GM12878 (cell line): ENCODE results near the gene AGBL4. TPM values are rescaled to one million over a fixed set of nuclear protein-coding genes. Genes with fewer than 3 reads are reported as not detected.

Experiments used
- ATAC-seq: fragments of 200-7000 bp; cut with Tn5 transposase; 3 replicates; pipeline ENCODE4 v1.9.1; 2020; ENCODE audit warnings: mild to moderate bottlenecking, moderate library complexity
- BruUV-seq: library from RNA; stranded (reverse); fragments of 400-500 nt; replicated peaks from 2 replicates; lab custom pipeline; 2021; lab: Mats Ljungman, UMichigan
- CTCF ChIA-PET: fragments of 300-600 bp; sonication (Branson Sonifier 250); formaldehyde crosslinking; extraction: SDS; loops from one replicate; lab custom pipeline; 2021; ENCODE audit warnings: inconsistent platforms; lab: Yijun Ruan, JAX
- POLR2A ChIA-PET: fragments of 350-600 bp; formaldehyde crosslinking; extraction: SDS; loops from one replicate; lab custom pipeline; 2021; ENCODE audit warnings: inconsistent platforms; lab: Charles Lee
- RAD21 ChIA-PET: fragments of 300-600 bp; sonication (Branson Sonifier 250); formaldehyde crosslinking; loops from one replicate; lab custom pipeline; 2023; ENCODE audit warnings: antibody characterized with exemption; ENCODE audit not compliant: unreplicated experiment; lab: Charles Lee
- SMC1A ChIA-PET: fragments of 300-600 bp; sonication (Branson Sonifier 250); formaldehyde crosslinking; loops from one replicate; lab custom pipeline; 2023; ENCODE audit not compliant: unreplicated experiment, uncharacterized antibody; lab: Charles Lee
- DNase-seq: peaks from one replicate; pipeline ENCODE4 v3.0.0-alpha.2; 2011; ENCODE audit warnings: low read depth, low spot score
- FAIRE-seq: peaks from 3 replicates; lab custom pipeline; 2011; peaks lifted over from hg19 to GRCh38; lab: Jason Lieb, UNC
- H2AFZ ChIP-seq: 2 replicates; pipeline ENCODE4 v1.6.0; 2011; ENCODE audit warnings: low read depth, low read length, control low read depth; ENCODE audit not compliant: control insufficient read depth
- H3K27ac ChIP-seq: 2 replicates; pipeline ENCODE4 v1.5.1; 2011; ENCODE audit warnings: control low read depth; ENCODE audit not compliant: control insufficient read depth, insufficient read depth
- H3K27me3 ChIP-seq, 2 experiments: replicated peaks in 1 of 2; 2 replicates each; pipeline versions ENCODE4 v1.6.0 to v1.6.1; 2011; ENCODE audit warnings: low read length in 1 of 2; ENCODE audit not compliant: control insufficient read depth in 2 of 2, insufficient read depth in 2 of 2
- H3K36me3 ChIP-seq, 2 experiments: 2 replicates each; pipeline ENCODE4 v1.5.1; 2011; ENCODE audit warnings: low read length in 1 of 2; ENCODE audit not compliant: control insufficient read depth in 2 of 2, insufficient read depth in 2 of 2
- H3K4me1 ChIP-seq: 2 replicates; pipeline ENCODE4 v1.6.1; 2011; ENCODE audit warnings: mild to moderate bottlenecking, low read length, moderate library complexity, mixed read lengths; ENCODE audit not compliant: control insufficient read depth, insufficient read depth
- H3K4me2 ChIP-seq: 2 replicates; pipeline ENCODE4 v1.6.0; 2011; ENCODE audit warnings: control low read depth; ENCODE audit not compliant: control insufficient read depth, insufficient read depth
- H3K4me3 ChIP-seq: fragments of 200-600 bp; sonication (generic); 2 replicates; pipeline ENCODE4 v1.5.1; 2016
- H3K79me2 ChIP-seq: 2 replicates; pipeline ENCODE4 v1.6.0; 2011; ENCODE audit warnings: low read length; ENCODE audit not compliant: control insufficient read depth, insufficient read depth
- H3K9ac ChIP-seq: 2 replicates; pipeline ENCODE4 v1.8.0; 2011; ENCODE audit warnings: low read length, control low read depth, mixed read lengths; ENCODE audit not compliant: control insufficient read depth, insufficient read depth
- H3K9me3 ChIP-seq: replicated peaks from 3 replicates; pipeline ENCODE4 v1.5.1; 2011; ENCODE audit warnings: mild to moderate bottlenecking, low read length; ENCODE audit not compliant: control insufficient read depth, insufficient read depth
- H4K20me1 ChIP-seq: 2 replicates; pipeline ENCODE4 v1.6.0; 2011; ENCODE audit not compliant: control insufficient read depth, insufficient read depth
- ATF7 ChIP-seq: fragments of 450-650 bp; IDR thresholded peaks from 2 replicates; pipeline ENCODE4 v1.6.1; 2016; ENCODE audit warnings: low read depth, mild to moderate bottlenecking
- BCL11A ChIP-seq: IDR thresholded peaks from 2 replicates; pipeline ENCODE4 v1.6.1; 2011; ENCODE audit warnings: low read depth, low read length
- BRCA1 ChIP-seq: IDR thresholded peaks from 2 replicates; pipeline ENCODE4 v1.6.1; 2011; ENCODE audit warnings: low read depth, low read length, improper control_type of control experiment
- CREB1 ChIP-seq: IDR thresholded peaks from 2 replicates; pipeline ENCODE4 v1.6.1; 2012; ENCODE audit warnings: low read depth, mild to moderate bottlenecking, inconsistent platforms
- EED ChIP-seq: sonication (generic); IDR thresholded peaks from 2 replicates; pipeline ENCODE4 v1.6.1; 2016; ENCODE audit warnings: antibody characterized with exemption, low read depth
- NBN ChIP-seq: fragments of 450-650 bp; IDR thresholded peaks from 2 replicates; pipeline ENCODE4 v1.6.1; 2016
- RAD21 ChIP-seq: IDR thresholded peaks from 2 replicates; pipeline ENCODE4 v1.6.1; 2011; ENCODE audit warnings: mild to moderate bottlenecking, low read depth, low read length, moderate library complexity; ENCODE audit not compliant: insufficient read depth
- RFX5 ChIP-seq: IDR thresholded peaks from 2 replicates; pipeline ENCODE4 v1.6.1; 2011; ENCODE audit warnings: low read depth, low read length, improper control_type of control experiment
- SPI1 ChIP-seq: IDR thresholded peaks from 2 replicates; pipeline ENCODE4 v1.6.1; 2011; ENCODE audit warnings: low read depth, mild to moderate bottlenecking, low read length, moderate library complexity, borderline replicate concordance; ENCODE audit not compliant: insufficient read depth
- SUPT20H ChIP-seq: IDR thresholded peaks from 2 replicates; pipeline ENCODE4 v1.6.1; 2011; ENCODE audit warnings: low read depth, mild to moderate bottlenecking, low read length, moderate library complexity, borderline replicate concordance; ENCODE audit not compliant: control insufficient read depth
- TCF12 ChIP-seq: IDR thresholded peaks from 2 replicates; pipeline ENCODE4 v1.6.1; 2011; ENCODE audit warnings: low read depth, mild to moderate bottlenecking, low read length
- ZNF24 ChIP-seq: fragments of 450-650 bp; IDR thresholded peaks from 2 replicates; pipeline ENCODE4 v1.6.1; 2017; ENCODE audit warnings: antibody characterized with exemption, mild to moderate bottlenecking
- ZZZ3 ChIP-seq: IDR thresholded peaks from 2 replicates; pipeline ENCODE4 v1.6.1; 2011; ENCODE audit warnings: low read depth; ENCODE audit not compliant: control insufficient read depth, insufficient read length
- WGBS: methylation state at CpG from one replicate; pipeline ENCODE4 v1.1.6; 2016; ENCODE audit warnings: low lambda C conversion rate; ENCODE audit not compliant: insufficient replicate concordance, insufficient coverage; ENCODE audit errors: missing lambda C conversion rate; 5-methylcytosine and 5-hydroxymethylcytosine counted together
- in situ Hi-C: fragments of 300-500 bp; cut with MboI; formaldehyde crosslinking; loops from 9 replicates; pipeline ENCODE4 v1.14.3; 2018; ENCODE audit warnings: mixed read lengths
- intact Hi-C: fragments of 100-400 bp; cut with micrococcal nuclease; formaldehyde crosslinking; loops from one replicate; pipeline ENCODE4 v1.14.2; 2022; ENCODE audit not compliant: unreplicated experiment
- polyA plus RNA-seq, 11 experiments: library from polyadenylated mRNA; depleted of rRNA in 4 of 11; unstranded in 6 of 11; stranded (reverse) in 5 of 11; fragments of >200 nt; fragmentation: Nextera tagmentation in 4 of 11; fragmentation: Illumina TruSeq in 1 of 11; extraction: Ambion mirVana in 4 of 11; extraction: Trizol in 1 of 11; gene quantifications; 1 replicate in 1 of 11; 2 replicates in 10 of 11; pipeline versions ENCODE4 v1.2.1 to v1.2.3, GENCODE V29; 2011 to 2016; ENCODE audit warnings: inconsistent platforms in 2 of 11, missing spikeins in 2 of 11, low read depth in 1 of 11
- total RNA-seq, 4 experiments: library from RNA; depleted of rRNA in 3 of 4; stranded (reverse); fragments of >200 nt in 3 of 4; fragmentation: Illumina TruSeq in 1 of 4; extraction: Trizol in 1 of 4; gene quantifications; 2 replicates each; pipeline versions ENCODE4 v1.2.1 to v1.2.3, GENCODE V29; 2013 to 2021
- TF ChIP-seq, protein P1 (sequence below): IDR thresholded peaks from 2 replicates; pipeline ENCODE4 v1.6.1; 2012; ENCODE audit warnings: low read depth, low read length, improper control_type of control experiment
- TF ChIP-seq, protein P2 (sequence below): IDR thresholded peaks from 2 replicates; pipeline ENCODE4 v1.6.1; 2011; ENCODE audit warnings: borderline replicate concordance, low read depth, mild to moderate bottlenecking, moderate library complexity, mixed read lengths, low read length; ENCODE audit not compliant: insufficient read depth; ENCODE audit errors: extremely low read length

The AGBL4 gene
- total and polyA plus RNA-seq, 10 of the 15 experiments (the other 5 are each of a cell fraction or from before 2014, with no cell fraction given): 0.31 TPM; not detected in 9

- Histone ChIP-seq H3K27ac (no peak overlapping the region), H3K36me3 (no peaks in the 10 kb centered on the region), H3K9me3 (no peaks in the 10 kb centered on the region), H4K20me1 (no peaks in the 10 kb centered on the region), H3K4me2 (no peak overlapping the region), H3K9ac (no peak overlapping the region), H3K4me1 (no peaks in the 10 kb centered on the region), H2AFZ (no peak overlapping the region), H3K79me2 (no peaks in the 10 kb centered on the region), H3K27me3 (no peaks in the 10 kb centered on the region; a peak in 2 of 4 replicates), H3K4me3 (no peak overlapping the region)
- WGBS: 9% methylated on average over 6 of the region's 6 CpGs
- TF ChIP-seq TCF12 (peak; percentile 30; the same call in 1 of the 2 replicates), BCL11A (peak; percentile 39; the same call in 1 of the 2 replicates), ZNF24 (no peak)
- TF ChIP-seq, protein P1, sequence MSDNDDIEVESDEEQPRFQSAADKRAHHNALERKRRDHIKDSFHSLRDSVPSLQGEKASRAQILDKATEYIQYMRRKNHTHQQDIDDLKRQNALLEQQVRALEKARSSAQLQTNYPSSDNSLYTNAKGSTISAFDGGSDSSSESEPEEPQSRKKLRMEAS: no peak
- CTCF ChIA-PET: interaction anchor here (2.2 kb wide), 1 partner anchor 25 kb away, joined by 9 read pairs; no protein-coding TSS in a partner anchor
- POLR2A ChIA-PET: no interaction called here
- RAD21 ChIA-PET: interaction anchor here (0.8 kb wide), 1 partner anchor 13 kb away, joined by 3 read pairs; no protein-coding TSS in a partner anchor
- no TSS peak for BruUV-seq
- in situ Hi-C loops (no loop called here), intact Hi-C loops (no loop called here)
- DNase-seq (no peak), FAIRE-seq (no peak), ATAC-seq (peak; percentile 72)
- SMC1A ChIA-PET: interaction anchor here (1.1 kb wide), 1 partner anchor 25 kb away, joined by 5 read pairs; no protein-coding TSS in a partner anchor
Observed at GRCh38 chr1:48652334-48652733, 1371.4 kb downstream of the AGBL4 start.

DNA sequence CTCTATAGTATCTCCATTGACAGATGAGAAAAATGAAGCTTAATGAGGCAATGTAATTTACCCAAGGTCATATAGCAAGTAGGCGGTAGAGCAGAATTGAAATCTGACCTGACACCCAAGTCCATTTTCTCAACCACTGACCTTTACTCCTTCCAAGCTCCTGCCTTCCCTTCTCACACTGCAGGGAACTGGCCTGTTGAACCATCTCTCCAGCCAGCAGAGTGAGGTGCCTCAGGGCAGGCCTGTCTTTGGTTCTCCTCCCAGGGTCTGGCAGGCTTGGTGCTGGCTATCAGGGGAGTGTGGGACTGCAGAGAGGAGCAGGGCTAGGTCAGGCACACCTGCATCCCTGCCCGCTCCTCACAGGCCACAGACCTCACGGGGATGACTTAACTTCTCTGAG lies 1373.9 kb downstream of the AGBL4 start:
- Histone ChIP-seq H3K9ac (no peak overlapping the region), H4K20me1 (no peaks in the 10 kb centered on the region), H2AFZ (no peak overlapping the region), H3K79me2 (no peaks in the 10 kb centered on the region), H3K4me3 (no peak overlapping the region), H3K9me3 (no peaks in the 10 kb centered on the region), H3K36me3 (no peaks in the 10 kb centered on the region), H3K4me1 (no peaks in the 10 kb centered on the region), H3K27ac (no peak overlapping the region), H3K27me3 (no peaks in the 10 kb centered on the region; a peak in 2 of 4 replicates), H3K4me2 (no peak overlapping the region)
- CTCF ChIA-PET: interaction anchor here (0.9 kb wide), 1 partner anchor 27 kb away, joined by 3 read pairs; no protein-coding TSS in a partner anchor
- FAIRE-seq: no peak
- in situ Hi-C loops (no loop called here), intact Hi-C loops (no loop called here)
- POLR2A ChIA-PET: no interaction called here
- 60% methylated on average over 3 of the region's 3 CpGs for WGBS
- RAD21 ChIA-PET: no interaction called here
- no peak for ATAC-seq
- no peak for DNase-seq
- SMC1A ChIA-PET: no interaction called here
- BruUV-seq: no TSS peak
- TF ChIP-seq, protein P2, sequence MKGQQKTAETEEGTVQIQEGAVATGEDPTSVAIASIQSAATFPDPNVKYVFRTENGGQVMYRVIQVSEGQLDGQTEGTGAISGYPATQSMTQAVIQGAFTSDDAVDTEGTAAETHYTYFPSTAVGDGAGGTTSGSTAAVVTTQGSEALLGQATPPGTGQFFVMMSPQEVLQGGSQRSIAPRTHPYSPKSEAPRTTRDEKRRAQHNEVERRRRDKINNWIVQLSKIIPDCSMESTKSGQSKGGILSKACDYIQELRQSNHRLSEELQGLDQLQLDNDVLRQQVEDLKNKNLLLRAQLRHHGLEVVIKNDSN: no peak
- TF ChIP-seq NBN: no peak
- no peak for TF ChIP-seq SUPT20H
- no peak for TF ChIP-seq ATF7
- TF ChIP-seq ZZZ3: no peak
- no peak for TF ChIP-seq RAD21
- TF ChIP-seq BRCA1: no peak
- no peak for TF ChIP-seq SPI1
- no peak for TF ChIP-seq RFX5
- TF ChIP-seq CREB1: no peak
- no peak for TF ChIP-seq EED
